IPS-15b (cell line): Measurements from ENCODE around the gene RNLS.

Experiments used
- H3K27me3 ChIP-seq: one replicate; pipeline ENCODE4 v1.6.1; 2013; ENCODE audit warnings: low read length; ENCODE audit not compliant: control insufficient read depth, insufficient read depth
- H3K36me3 ChIP-seq: one replicate; pipeline ENCODE4 v1.6.1; 2013; ENCODE audit warnings: low read length; ENCODE audit not compliant: control insufficient read depth, insufficient read depth
- H3K4me1 ChIP-seq: one replicate; pipeline ENCODE4 v1.6.1; 2013; ENCODE audit warnings: mild to moderate bottlenecking, low read length; ENCODE audit not compliant: control insufficient read depth, insufficient read depth
- H3K4me3 ChIP-seq: one replicate; pipeline ENCODE4 v1.5.1; 2013; ENCODE audit warnings: low read depth, low read length
- H3K9ac ChIP-seq: one replicate; pipeline ENCODE4 v1.6.1; 2013; ENCODE audit warnings: low read depth, mild to moderate bottlenecking, low read length
- H3K9me3 ChIP-seq: one replicate; pipeline ENCODE4 v1.6.1; 2013; ENCODE audit warnings: mild to moderate bottlenecking, low read length; ENCODE audit not compliant: control insufficient read depth, insufficient read depth

The RNLS gene

DNA sequence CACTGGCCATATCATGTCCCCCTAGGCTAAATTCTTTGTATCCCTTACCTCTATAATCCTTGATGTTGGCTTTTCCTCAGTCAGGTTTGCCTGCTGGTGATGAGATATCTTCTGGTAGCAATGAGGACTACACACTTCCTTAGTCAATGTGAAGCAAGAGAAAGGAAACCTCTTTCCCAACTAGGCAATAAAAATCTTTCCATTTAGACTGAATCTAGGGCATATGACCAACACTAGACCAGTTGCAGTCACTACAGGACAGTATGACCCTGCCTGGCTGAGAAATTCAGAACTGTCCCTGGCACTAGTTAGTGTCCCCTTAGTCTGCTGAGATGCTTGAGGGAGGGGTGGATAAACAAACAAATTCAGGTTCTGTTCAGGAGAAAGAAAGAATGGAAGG is 142.6 kb downstream of the RNLS start:
- Histone ChIP-seq H3K9ac (no peak overlapping the region), H3K4me1 (no peaks in the 10 kb centered on the region), H3K4me3 (no peak overlapping the region), H3K27me3 (no peaks in the 10 kb centered on the region), H3K36me3 (no peaks in the 10 kb centered on the region), H3K9me3 (peaks cover 2% of the 10 kb centered on the region)

DNA sequence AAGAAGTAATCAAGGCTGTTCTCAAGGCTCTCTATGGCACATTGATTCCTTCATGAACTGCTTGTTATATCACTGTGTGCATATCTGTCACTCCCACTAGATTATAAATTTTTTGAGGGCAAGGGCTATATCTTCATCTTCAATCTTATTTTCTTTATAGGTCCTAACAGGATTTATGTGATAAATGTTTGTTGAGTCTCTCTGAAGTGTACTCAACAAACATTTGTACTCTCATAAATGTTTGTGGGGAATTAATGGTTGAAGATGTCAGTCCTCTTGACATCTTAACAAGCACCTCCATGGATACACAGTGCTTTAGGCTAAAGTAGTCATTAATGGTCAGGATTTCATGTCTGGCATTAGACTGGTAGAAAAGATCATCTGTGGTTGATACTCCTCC is 143.2 kb downstream of the RNLS start:
- Histone ChIP-seq H3K9me3 (peaks cover 2% of the 10 kb centered on the region), H3K27me3 (no peaks in the 10 kb centered on the region), H3K9ac (no peak overlapping the region), H3K4me3 (no peak overlapping the region), H3K36me3 (no peaks in the 10 kb centered on the region), H3K4me1 (no peaks in the 10 kb centered on the region)

DNA sequence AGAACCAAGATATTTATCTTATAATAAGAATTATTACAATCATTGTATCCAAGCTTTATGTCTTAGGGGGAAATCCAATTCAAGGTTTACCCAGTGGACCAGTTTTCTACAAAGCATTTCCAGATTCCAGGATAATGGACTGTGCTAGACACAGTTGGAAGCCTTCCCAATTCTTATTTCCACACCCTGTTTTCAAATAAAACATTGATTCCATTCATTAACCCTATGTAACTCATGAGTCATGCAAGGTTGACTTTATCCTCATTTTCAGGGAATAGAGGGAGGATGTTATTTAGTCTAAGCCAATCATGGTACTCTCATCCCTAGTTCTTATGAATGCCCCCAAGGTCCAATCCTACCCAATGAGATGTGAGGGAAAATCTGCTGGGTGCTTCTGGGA is 145.7 kb downstream of the RNLS start:
- Histone ChIP-seq H3K9me3 (no peaks in the 10 kb centered on the region), H3K36me3 (no peaks in the 10 kb centered on the region), H3K27me3 (no peaks in the 10 kb centered on the region), H3K4me1 (no peaks in the 10 kb centered on the region), H3K9ac (no peak overlapping the region), H3K4me3 (no peak overlapping the region)

DNA sequence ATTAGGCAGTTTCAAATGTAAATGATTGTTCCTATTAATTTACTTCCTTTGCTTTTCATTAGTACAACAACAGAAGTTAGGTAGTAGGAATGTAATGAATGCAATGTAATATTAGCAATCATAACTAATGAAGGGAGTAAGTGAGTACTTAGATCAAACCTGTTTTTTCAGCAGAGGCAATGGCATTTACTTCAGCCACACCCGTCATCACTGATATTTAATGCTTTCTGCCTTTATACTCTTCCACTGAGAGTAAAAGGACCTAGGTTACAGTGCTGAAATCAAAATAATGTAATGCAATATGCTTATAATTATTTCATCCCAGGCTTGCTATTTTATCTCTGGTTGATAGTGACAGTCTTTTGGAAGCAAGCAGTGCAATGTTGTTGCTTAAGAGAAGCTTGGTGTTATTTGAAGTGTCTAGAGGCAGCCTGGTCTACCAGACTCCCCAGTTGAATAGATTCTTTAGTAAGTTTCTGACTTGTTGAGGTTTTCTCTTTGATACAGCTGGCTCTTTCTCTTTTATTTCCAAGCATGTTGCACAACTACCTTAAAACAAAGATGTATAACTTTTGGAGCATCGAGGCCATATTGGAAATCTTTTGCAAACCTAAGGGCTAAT is 149.4 kb downstream of the RNLS start:
- H3K36me3 ChIP-seq: no peaks in the 10 kb centered on the region
- H3K27me3 ChIP-seq: no peaks in the 10 kb centered on the region
- no peak overlapping the region for H3K9ac ChIP-seq
- no peaks in the 10 kb centered on the region for H3K4me1 ChIP-seq
- H3K4me3 ChIP-seq: no peak overlapping the region
- no peaks in the 10 kb centered on the region for H3K9me3 ChIP-seq

DNA sequence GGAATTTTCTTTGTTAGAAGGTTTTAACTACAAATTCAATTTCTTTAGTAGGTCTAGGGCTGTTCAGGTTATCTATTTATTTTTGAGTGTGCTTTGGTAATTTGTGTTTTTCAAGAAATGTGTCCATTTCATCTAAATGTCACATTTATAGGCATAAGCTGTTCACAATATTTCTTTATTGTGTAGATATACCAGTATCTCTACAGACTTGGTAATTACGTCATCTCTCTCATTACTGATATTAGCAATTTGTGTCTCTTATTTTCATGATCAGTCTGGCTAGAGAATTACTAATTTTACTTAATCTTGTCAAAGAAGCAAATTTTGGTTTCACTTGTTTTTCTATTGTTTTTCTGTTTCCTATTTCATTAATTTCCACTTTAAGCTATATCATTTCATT is 152.0 kb downstream of the RNLS start:
- Histone ChIP-seq H3K9ac (no peak overlapping the region), H3K36me3 (no peaks in the 10 kb centered on the region), H3K9me3 (no peaks in the 10 kb centered on the region), H3K4me1 (no peaks in the 10 kb centered on the region), H3K27me3 (no peaks in the 10 kb centered on the region), H3K4me3 (no peak overlapping the region)

- H3K9me3 ChIP-seq: no peaks in the 10 kb centered on the region
- H3K36me3 ChIP-seq: no peaks in the 10 kb centered on the region
- no peak overlapping the region for H3K9ac ChIP-seq
- no peaks in the 10 kb centered on the region for H3K27me3 ChIP-seq
- no peak overlapping the region for H3K4me3 ChIP-seq
- no peaks in the 10 kb centered on the region for H3K4me1 ChIP-seq
Measured at GRCh38 chr10:88428976-88429375, 154.1 kb downstream of the RNLS start.

GRCh38 chr10:88428442-88428841 is 154.7 kb downstream of the RNLS start:
- H3K4me3 ChIP-seq: no peak overlapping the region
- no peaks in the 10 kb centered on the region for H3K36me3 ChIP-seq
- no peak overlapping the region for H3K9ac ChIP-seq
- no peaks in the 10 kb centered on the region for H3K27me3 ChIP-seq
- H3K9me3 ChIP-seq: no peaks in the 10 kb centered on the region
- no peaks in the 10 kb centered on the region for H3K4me1 ChIP-seq

DNA sequence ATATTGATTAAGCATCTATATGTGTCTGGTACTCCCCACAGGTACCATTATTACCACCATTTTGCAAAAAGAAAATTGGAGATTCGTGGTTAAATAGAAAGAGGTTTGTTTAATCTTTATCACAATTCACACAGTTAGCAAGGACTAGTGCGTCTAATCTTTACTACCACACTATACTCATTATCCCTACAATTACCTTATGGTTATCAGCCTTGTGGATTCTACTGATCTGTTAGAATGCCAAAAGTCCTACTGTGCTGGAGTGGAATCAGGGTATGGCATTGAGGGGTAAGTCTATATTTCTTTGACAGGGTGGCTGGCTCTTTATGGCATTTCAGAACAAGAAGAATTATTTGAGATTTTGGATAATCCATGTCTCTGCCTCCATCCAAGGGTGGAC is 156.1 kb downstream of the RNLS start:
- H3K9me3 ChIP-seq: no peaks in the 10 kb centered on the region
- H3K27me3 ChIP-seq: no peaks in the 10 kb centered on the region
- H3K4me3 ChIP-seq: no peak overlapping the region
- no peaks in the 10 kb centered on the region for H3K36me3 ChIP-seq
- H3K4me1 ChIP-seq: no peaks in the 10 kb centered on the region
- H3K9ac ChIP-seq: no peak overlapping the region

GRCh38 chr10:88424881-88425280 is 158.2 kb downstream of the RNLS start:
- Histone ChIP-seq H3K9me3 (no peaks in the 10 kb centered on the region), H3K9ac (no peak overlapping the region), H3K4me1 (no peaks in the 10 kb centered on the region)

GRCh38 chr10:88423732-88424131 is 159.4 kb downstream of the RNLS start:
- Histone ChIP-seq H3K36me3 (no peaks in the 10 kb centered on the region), H3K4me3 (no peak overlapping the region), H3K9ac (no peak overlapping the region), H3K9me3 (no peaks in the 10 kb centered on the region), H3K4me1 (peaks cover 6% of the 10 kb centered on the region), H3K27me3 (no peaks in the 10 kb centered on the region)

More at GRCh38 chr10:88424881-88425280, 158.2 kb downstream of the RNLS start:
- Histone ChIP-seq H3K4me3 (no peak overlapping the region), H3K27me3 (no peaks in the 10 kb centered on the region), H3K36me3 (no peaks in the 10 kb centered on the region)

DNA sequence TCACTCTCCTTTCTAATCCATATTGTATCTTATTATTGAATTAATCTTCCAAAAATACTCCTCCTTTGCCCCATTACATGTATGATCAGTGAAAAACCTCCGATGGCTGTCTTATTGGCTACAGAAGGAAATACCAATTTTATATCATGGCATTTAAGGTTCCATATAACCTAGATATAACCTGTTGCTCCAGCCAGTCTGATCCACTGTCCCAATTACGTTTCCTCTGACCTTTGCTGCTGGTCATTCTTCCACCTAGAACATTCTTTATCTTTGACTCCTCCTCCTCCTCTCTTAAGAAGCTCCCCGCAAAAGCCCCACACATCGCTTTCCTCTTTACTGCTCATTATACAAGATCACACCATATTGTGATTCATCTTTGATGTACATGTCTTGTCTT is 161.5 kb downstream of the RNLS start:
- Histone ChIP-seq H3K4me1 (peaks cover 10% of the 10 kb centered on the region), H3K4me3 (no peak overlapping the region), H3K9me3 (no peaks in the 10 kb centered on the region), H3K27me3 (no peaks in the 10 kb centered on the region), H3K36me3 (no peaks in the 10 kb centered on the region), H3K9ac (no peak overlapping the region)

DNA sequence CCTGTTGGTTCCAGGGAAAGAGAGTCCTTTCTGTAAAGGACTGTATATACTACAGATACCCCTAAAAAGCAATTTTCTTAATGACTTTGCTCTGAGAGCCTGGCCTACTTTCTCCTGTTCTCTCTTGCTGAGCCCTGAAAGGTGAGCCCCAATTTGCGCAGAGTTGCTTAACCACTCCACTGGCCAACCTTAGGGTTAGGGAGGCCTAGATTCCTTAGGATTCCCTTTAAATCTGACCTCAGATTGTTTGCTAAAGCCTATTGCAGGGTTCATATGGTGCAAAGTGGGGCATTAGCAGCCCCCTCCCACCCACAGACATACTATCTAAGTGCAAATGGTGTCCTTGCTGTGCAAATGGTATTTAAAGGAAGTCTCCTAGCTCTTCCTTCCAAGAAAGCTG is 164.2 kb downstream of the RNLS start:
- no peaks in the 10 kb centered on the region for H3K27me3 ChIP-seq
- H3K4me3 ChIP-seq: no peak overlapping the region
- no peaks in the 10 kb centered on the region for H3K36me3 ChIP-seq
- no peak overlapping the region for H3K9ac ChIP-seq
- no peaks in the 10 kb centered on the region for H3K9me3 ChIP-seq
- peaks cover 14% of the 10 kb centered on the region for H3K4me1 ChIP-seq
